ENCODE data around the gene DLEC1. TPM values are rescaled to one million over a fixed set of nuclear protein-coding genes. Genes with fewer than 3 reads are reported as not detected.

Gene DLEC1
- total and polyA plus RNA-seq, 2 experiments from 2014 or later: 0.31 to 0.66 TPM

DNA sequence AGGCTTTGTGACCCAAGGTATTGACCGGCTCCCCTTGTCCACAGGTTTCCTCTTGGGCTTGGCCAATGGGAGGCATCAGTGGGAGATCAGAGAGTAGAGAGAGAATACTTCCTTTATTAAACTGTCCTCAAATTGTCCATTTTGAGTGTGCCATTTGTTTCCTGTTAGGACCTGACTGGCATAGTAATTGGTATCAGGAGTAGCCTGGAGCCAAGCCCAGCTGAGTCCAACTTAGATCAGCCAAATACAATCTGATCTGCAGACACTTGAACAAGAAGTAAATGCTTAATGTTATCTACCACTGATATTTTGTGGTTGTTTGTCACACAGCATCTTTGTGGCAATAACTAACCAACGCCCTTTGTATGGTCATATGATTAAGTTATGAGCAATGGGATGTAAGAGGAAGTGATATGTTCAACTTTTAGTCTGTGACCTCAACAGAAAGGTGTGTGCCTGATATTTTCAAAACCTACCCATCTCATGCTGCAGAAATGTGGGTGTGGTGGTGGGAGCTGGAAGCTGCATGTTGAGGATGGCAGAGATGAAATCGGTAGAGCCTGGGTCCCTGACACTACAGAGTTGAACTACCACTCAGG, 112.8 kb downstream of the DLEC1 start (continued):
- TF ChIP-seq, protein P1, sequence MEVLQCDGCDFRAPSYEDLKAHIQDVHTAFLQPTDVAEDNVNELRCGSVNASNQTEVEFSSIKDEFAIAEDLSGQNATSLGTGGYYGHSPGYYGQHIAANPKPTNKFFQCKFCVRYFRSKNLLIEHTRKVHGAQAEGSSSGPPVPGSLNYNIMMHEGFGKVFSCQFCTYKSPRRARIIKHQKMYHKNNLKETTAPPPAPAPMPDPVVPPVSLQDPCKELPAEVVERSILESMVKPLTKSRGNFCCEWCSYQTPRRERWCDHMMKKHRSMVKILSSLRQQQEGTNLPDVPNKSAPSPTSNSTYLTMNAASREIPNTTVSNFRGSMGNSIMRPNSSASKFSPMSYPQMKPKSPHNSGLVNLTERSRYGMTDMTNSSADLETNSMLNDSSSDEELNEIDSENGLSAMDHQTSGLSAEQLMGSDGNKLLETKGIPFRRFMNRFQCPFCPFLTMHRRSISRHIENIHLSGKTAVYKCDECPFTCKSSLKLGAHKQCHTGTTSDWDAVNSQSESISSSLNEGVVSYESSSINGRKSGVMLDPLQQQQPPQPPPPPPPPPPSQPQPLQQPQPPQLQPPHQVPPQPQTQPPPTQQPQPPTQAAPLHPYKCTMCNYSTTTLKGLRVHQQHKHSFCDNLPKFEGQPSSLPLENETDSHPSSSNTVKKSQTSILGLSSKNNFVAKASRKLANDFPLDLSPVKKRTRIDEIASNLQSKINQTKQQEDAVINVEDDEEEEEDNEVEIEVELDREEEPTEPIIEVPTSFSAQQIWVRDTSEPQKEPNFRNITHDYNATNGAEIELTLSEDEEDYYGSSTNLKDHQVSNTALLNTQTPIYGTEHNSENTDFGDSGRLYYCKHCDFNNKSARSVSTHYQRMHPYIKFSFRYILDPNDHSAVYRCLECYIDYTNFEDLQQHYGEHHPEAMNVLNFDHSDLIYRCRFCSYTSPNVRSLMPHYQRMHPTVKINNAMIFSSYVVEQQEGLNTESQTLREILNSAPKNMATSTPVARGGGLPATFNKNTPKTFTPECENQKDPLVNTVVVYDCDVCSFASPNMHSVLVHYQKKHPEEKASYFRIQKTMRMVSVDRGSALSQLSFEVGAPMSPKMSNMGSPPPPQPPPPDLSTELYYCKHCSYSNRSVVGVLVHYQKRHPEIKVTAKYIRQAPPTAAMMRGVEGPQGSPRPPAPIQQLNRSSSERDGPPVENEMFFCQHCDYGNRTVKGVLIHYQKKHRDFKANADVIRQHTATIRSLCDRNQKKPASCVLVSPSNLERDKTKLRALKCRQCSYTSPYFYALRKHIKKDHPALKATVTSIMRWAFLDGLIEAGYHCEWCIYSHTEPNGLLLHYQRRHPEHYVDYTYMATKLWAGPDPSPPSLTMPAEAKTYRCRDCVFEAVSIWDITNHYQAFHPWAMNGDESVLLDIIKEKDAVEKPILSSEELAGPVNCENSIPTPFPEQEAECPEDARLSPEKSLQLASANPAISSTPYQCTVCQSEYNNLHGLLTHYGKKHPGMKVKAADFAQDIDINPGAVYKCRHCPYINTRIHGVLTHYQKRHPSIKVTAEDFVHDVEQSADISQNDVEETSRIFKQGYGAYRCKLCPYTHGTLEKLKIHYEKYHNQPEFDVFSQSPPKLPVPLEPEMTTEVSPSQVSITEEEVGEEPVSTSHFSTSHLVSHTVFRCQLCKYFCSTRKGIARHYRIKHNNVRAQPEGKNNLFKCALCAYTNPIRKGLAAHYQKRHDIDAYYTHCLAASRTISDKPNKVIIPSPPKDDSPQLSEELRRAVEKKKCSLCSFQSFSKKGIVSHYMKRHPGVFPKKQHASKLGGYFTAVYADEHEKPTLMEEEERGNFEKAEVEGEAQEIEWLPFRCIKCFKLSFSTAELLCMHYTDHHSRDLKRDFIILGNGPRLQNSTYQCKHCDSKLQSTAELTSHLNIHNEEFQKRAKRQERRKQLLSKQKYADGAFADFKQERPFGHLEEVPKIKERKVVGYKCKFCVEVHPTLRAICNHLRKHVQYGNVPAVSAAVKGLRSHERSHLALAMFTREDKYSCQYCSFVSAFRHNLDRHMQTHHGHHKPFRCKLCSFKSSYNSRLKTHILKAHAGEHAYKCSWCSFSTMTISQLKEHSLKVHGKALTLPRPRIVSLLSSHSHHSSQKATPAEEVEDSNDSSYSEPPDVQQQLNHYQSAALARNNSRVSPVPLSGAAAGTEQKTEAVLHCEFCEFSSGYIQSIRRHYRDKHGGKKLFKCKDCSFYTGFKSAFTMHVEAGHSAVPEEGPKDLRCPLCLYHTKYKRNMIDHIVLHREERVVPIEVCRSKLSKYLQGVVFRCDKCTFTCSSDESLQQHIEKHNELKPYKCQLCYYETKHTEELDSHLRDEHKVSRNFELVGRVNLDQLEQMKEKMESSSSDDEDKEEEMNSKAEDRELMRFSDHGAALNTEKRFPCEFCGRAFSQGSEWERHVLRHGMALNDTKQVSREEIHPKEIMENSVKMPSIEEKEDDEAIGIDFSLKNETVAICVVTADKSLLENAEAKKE (CRISPR knock-in tag; IDR thresholded peaks at IDR 0.05): no peak
- no peak for TF ChIP-seq EZH2 (IDR thresholded peaks at IDR 0.05; ENCODE audit: low read depth, unreplicated experiment)
- TF ChIP-seq, protein P2, sequence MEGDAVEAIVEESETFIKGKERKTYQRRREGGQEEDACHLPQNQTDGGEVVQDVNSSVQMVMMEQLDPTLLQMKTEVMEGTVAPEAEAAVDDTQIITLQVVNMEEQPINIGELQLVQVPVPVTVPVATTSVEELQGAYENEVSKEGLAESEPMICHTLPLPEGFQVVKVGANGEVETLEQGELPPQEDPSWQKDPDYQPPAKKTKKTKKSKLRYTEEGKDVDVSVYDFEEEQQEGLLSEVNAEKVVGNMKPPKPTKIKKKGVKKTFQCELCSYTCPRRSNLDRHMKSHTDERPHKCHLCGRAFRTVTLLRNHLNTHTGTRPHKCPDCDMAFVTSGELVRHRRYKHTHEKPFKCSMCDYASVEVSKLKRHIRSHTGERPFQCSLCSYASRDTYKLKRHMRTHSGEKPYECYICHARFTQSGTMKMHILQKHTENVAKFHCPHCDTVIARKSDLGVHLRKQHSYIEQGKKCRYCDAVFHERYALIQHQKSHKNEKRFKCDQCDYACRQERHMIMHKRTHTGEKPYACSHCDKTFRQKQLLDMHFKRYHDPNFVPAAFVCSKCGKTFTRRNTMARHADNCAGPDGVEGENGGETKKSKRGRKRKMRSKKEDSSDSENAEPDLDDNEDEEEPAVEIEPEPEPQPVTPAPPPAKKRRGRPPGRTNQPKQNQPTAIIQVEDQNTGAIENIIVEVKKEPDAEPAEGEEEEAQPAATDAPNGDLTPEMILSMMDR (conservative IDR thresholded peaks at IDR 0.05; ENCODE audit: low read depth in 2 of 2): no peak
- TF ChIP-seq NANOG (IDR thresholded peaks at IDR 0.05; ENCODE audit: borderline replicate concordance): no peak
- no peak for TF ChIP-seq CREB1 (CRISPR knock-in tag; IDR thresholded peaks at IDR 0.05; ENCODE audit: low read depth)
- TF ChIP-seq ZNF331 (CRISPR knock-in tag; IDR thresholded peaks at IDR 0.05; ENCODE audit: low read depth): no peak
- TF ChIP-seq POLR2AphosphoS5 (IDR thresholded peaks at IDR 0.05; ENCODE audit: low read depth): no peak
- no peak for TF ChIP-seq STAT1 (IDR thresholded peaks at IDR 0.05; ENCODE audit: unreplicated experiment)

All from GM23338 (cell line).